Measurements from ENCODE around the gene BTBD19. TPM values are rescaled to one million over a fixed set of nuclear protein-coding genes. Genes with fewer than 3 reads are reported as not detected.
"Not testable (repeated sequence)": the region's sequence is repeated elsewhere in the genome, so short reads cannot be mapped to it uniquely, and the experiment has no call there.

Gene BTBD19
- polyA plus RNA-seq, 1 donor = 13.0 TPM

DNA sequence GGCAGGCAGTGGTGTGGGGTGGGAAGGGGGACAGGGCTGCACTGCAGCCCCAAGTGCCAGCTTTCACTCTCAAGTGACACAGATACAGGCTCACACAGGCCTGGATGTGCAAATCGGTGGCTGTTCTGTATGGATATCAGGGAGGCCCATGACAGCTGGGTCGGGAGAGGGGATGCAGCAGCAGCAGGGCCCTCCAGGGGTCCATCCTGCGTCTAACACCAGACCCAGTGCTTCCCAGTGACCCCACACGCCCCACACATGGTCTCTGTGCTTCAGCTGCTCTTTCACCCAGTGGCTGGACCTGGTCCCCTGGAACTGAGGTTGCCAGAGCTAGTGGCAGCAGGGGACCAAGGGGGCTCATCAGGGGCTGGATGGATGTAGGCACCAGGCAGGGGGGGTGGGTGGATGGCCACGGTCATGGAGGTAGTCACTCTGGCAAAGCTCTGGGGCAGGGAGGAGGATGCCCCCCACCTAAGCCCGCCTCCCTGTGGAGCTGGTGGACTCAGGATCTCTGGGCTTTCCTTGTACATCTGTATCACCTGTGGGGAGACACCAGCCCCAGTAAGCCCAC, 13.9 kb downstream of the BTBD19 start:
- no peaks in the 10 kb centered on the region for H3K9me3 ChIP-seq (ENCODE audit: control insufficient read depth, low read depth, low read length)
- no CpG with 5 or more reads among the region's 6 CpGs for WGBS (ENCODE audit: insufficient coverage, low lambda C conversion rate)
- no peak overlapping the region for H3K4me3 ChIP-seq (ENCODE audit: low read length)
- peaks cover 24% of the 10 kb centered on the region for H3K4me1 ChIP-seq (ENCODE audit: control insufficient read depth, insufficient read depth, low read length)
- H3K27me3 ChIP-seq (ENCODE audit: control insufficient read depth, insufficient read depth, low read length) = no peaks in the 10 kb centered on the region
- H3K27ac ChIP-seq (ENCODE audit: low read length) = no peak overlapping the region
- no peaks in the 10 kb centered on the region for H3K36me3 ChIP-seq (ENCODE audit: control insufficient read depth, insufficient read depth, low read length)
- DNase-seq = no peak

- Histone ChIP-seq H3K27me3 (ENCODE audit: control insufficient read depth, insufficient read depth, low read length) (no peaks in the 10 kb centered on the region), H3K9me3 (ENCODE audit: control insufficient read depth, low read depth, low read length) (no peaks in the 10 kb centered on the region), H3K4me1 (ENCODE audit: control insufficient read depth, insufficient read depth, low read length) (peaks cover 28% of the 10 kb centered on the region), H3K36me3 (ENCODE audit: control insufficient read depth, insufficient read depth, low read length) (no peaks in the 10 kb centered on the region), H3K4me3 (ENCODE audit: low read length) (no peak overlapping the region), H3K27ac (ENCODE audit: low read length) (no peak overlapping the region)
- no peak for DNase-seq
- 100% methylated on average over 1 of the region's 15 CpGs for WGBS (ENCODE audit: insufficient coverage, low lambda C conversion rate)
Observed at GRCh38 chr1:44822981-44823451, 14.7 kb downstream of the BTBD19 start.

- not testable (repeated sequence) for H3K27ac ChIP-seq (ENCODE audit: low read length); H3K9me3 ChIP-seq (ENCODE audit: control insufficient read depth, low read depth, low read length); H3K27me3 ChIP-seq (ENCODE audit: control insufficient read depth, insufficient read depth, low read length); H3K4me3 ChIP-seq (ENCODE audit: low read length); DNase-seq; H3K36me3 ChIP-seq (ENCODE audit: control insufficient read depth, insufficient read depth, low read length)
- WGBS (ENCODE audit: insufficient coverage, low lambda C conversion rate) = no CpG with 5 or more reads among the region's 6 CpGs
- H3K4me1 ChIP-seq (ENCODE audit: control insufficient read depth, insufficient read depth, low read length) = peaks cover 28% of the 10 kb centered on the region
Observed at GRCh38 chr1:44824392-44824791, 16.1 kb downstream of the BTBD19 start.

DNA sequence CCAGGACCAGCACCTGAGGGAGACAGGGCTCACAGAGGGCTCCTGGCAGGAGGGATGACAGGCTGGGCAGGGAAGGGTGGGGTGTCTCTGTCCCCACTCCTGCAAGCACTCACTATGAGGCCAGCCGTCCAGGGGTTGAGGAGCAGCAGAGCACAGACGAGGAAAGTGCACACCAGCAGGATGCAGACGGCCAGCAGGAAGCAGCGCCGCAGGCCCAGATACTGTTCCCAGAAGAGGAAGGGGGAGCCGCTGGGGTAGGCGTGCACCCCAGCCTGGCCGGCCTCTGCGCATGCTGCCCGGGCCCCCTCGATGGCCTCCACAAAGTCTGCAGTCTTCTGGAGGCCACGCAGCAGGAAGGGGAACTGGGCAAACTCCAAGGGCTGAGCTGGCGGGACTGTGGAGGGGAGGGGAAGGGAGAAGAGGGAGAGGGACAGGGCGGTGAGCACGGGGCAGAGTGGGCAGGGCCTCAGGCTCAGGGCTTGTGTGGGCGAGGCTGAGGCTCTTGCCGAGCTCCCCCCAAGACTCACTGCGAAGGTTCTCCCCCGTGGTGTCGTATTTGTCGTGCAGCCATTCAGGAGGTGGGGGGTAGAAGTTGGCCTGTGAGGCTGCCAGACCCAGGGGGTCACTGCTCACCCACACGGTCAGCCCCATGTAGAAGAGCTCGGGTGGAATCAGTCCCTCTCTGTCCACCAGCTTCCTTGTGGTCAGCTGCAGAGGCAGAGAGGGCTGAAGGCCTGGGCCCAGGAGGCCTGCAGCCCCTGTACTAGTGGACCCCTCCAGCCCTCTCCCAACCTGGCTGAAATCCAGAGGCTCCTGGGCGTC, 18.3 kb downstream of the BTBD19 start:
- DNase-seq = peak; percentile 94 to 97
- Histone ChIP-seq H3K36me3 (ENCODE audit: control insufficient read depth, insufficient read depth, low read length) (no peaks in the 10 kb centered on the region), H3K4me1 (ENCODE audit: control insufficient read depth, insufficient read depth, low read length) (peaks cover 33% of the 10 kb centered on the region), H3K27ac (ENCODE audit: low read length) (peak overlapping the region; percentile 91), H3K27me3 (ENCODE audit: control insufficient read depth, insufficient read depth, low read length) (no peaks in the 10 kb centered on the region), H3K9me3 (ENCODE audit: control insufficient read depth, low read depth, low read length) (no peaks in the 10 kb centered on the region), H3K4me3 (ENCODE audit: low read length) (peak overlapping the region; percentile 26)
- no CpG with 5 or more reads among the region's 24 CpGs for WGBS (ENCODE audit: insufficient coverage, low lambda C conversion rate)

DNA sequence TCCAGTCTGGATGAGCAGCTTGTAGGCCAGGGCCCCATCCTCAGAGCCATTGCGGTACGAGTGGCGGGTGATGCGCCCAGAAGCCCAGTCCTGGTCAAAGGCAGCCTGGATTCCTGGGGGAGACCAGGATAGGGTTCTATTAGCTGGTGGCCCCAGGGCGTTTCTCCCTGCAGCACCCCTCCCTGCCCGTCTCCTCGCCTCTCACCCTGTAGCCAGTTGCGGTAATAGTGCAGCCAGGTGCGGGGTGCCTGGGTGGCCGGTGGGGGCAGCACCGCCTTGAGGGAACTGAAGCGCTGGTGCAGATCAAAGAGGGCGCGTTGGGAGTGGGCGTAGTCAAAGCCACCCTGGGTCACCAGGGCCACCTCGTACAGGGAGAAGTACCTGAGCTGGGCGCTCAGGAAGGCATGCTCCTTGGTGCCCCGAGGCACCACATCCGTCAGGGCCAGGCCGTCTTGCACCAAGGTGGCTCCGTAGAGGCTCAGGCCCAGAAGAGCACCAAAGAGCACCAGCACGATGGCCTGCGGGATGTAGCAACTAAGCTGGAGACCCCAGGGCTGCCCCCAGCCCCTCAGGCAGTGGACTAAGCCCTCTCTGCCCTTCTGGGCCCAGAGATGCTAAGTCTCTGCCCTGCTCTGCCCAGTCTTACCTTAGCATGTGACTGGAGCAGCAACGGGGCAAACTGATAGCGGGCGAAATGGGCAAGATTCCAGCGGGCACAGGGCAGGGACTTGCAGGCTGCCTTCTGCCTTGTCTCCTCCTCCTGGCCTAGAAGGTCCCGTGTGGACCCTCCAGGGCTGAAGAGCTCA, 19.1 kb downstream of the BTBD19 start:
- H3K27ac ChIP-seq (ENCODE audit: low read length) = peak overlapping the region; percentile 91
- no peaks in the 10 kb centered on the region for H3K27me3 ChIP-seq (ENCODE audit: control insufficient read depth, insufficient read depth, low read length)
- H3K36me3 ChIP-seq (ENCODE audit: control insufficient read depth, insufficient read depth, low read length) = no peaks in the 10 kb centered on the region
- peak in 1 of 2 donors; percentile 33 for DNase-seq
- H3K4me3 ChIP-seq (ENCODE audit: low read length) = no peak overlapping the region
- no peaks in the 10 kb centered on the region for H3K9me3 ChIP-seq (ENCODE audit: control insufficient read depth, low read depth, low read length)
- peaks cover 36% of the 10 kb centered on the region for H3K4me1 ChIP-seq (ENCODE audit: control insufficient read depth, insufficient read depth, low read length)
- no CpG with 5 or more reads among the region's 28 CpGs for WGBS (ENCODE audit: insufficient coverage, low lambda C conversion rate)

GRCh38 chr1:44828003-44828651, 19.8 kb downstream of the BTBD19 start:
- no peak for DNase-seq
- Histone ChIP-seq H3K27ac (ENCODE audit: low read length) (no peak overlapping the region), H3K4me3 (ENCODE audit: low read length) (no peak overlapping the region), H3K36me3 (ENCODE audit: control insufficient read depth, insufficient read depth, low read length) (no peaks in the 10 kb centered on the region), H3K4me1 (ENCODE audit: control insufficient read depth, insufficient read depth, low read length) (peaks cover 36% of the 10 kb centered on the region), H3K9me3 (ENCODE audit: control insufficient read depth, low read depth, low read length) (no peaks in the 10 kb centered on the region), H3K27me3 (ENCODE audit: control insufficient read depth, insufficient read depth, low read length) (no peaks in the 10 kb centered on the region)
- no CpG with 5 or more reads among the region's 21 CpGs for whole genome bisulfite sequencing (ENCODE audit: insufficient coverage, low lambda C conversion rate)

GRCh38 chr1:44828841-44829440, 20.6 kb downstream of the BTBD19 start:
- H3K4me1 ChIP-seq (ENCODE audit: control insufficient read depth, insufficient read depth, low read length) = peaks cover 36% of the 10 kb centered on the region
- no peaks in the 10 kb centered on the region for H3K36me3 ChIP-seq (ENCODE audit: control insufficient read depth, insufficient read depth, low read length)
- no CpG with 5 or more reads among the region's 15 CpGs for WGBS (ENCODE audit: insufficient coverage, low lambda C conversion rate)
- no peaks in the 10 kb centered on the region for H3K27me3 ChIP-seq (ENCODE audit: control insufficient read depth, insufficient read depth, low read length)
- no peak overlapping the region for H3K4me3 ChIP-seq (ENCODE audit: low read length)
- DNase-seq = no peak
- H3K27ac ChIP-seq (ENCODE audit: low read length) = no peak overlapping the region
- H3K9me3 ChIP-seq (ENCODE audit: control insufficient read depth, low read depth, low read length) = no peaks in the 10 kb centered on the region

GRCh38 chr1:44829506-44830384, 21.4 kb downstream of the BTBD19 start:
- Histone ChIP-seq H3K27me3 (ENCODE audit: control insufficient read depth, insufficient read depth, low read length) (no peaks in the 10 kb centered on the region), H3K36me3 (ENCODE audit: control insufficient read depth, insufficient read depth, low read length) (no peaks in the 10 kb centered on the region), H3K4me1 (ENCODE audit: control insufficient read depth, insufficient read depth, low read length) (peaks cover 36% of the 10 kb centered on the region), H3K9me3 (ENCODE audit: control insufficient read depth, low read depth, low read length) (no peaks in the 10 kb centered on the region), H3K4me3 (ENCODE audit: low read length) (no peak overlapping the region), H3K27ac (ENCODE audit: low read length) (no peak overlapping the region)
- no peak for DNase-seq
- WGBS (ENCODE audit: insufficient coverage, low lambda C conversion rate) = no CpG with 5 or more reads among the region's 12 CpGs

DNA sequence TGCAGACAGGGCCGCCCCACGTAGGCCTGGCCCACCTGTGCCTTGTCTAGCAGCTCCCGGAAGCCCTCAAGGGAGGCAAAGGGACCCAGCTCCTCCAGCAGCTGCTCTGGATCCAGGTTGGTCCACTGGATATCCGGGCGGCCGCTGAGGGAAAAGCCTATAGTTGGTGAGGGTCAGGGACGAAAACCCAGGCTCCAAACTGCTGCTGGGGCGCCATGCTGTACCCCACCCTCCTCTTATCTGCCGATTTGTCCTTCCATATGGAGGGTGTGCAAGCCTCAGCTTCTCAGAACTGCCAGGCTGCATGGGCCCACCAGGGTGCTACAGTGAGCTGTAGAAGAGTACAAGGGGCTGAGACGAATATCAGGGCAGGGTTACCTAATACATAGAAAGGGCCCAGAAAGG, 22.6 kb downstream of the BTBD19 start:
- DNase-seq = no peak
- H3K27ac ChIP-seq (ENCODE audit: low read length) = no peak overlapping the region
- peaks cover 32% of the 10 kb centered on the region for H3K4me1 ChIP-seq (ENCODE audit: control insufficient read depth, insufficient read depth, low read length)
- H3K4me3 ChIP-seq (ENCODE audit: low read length) = no peak overlapping the region
- H3K36me3 ChIP-seq (ENCODE audit: control insufficient read depth, insufficient read depth, low read length) = no peaks in the 10 kb centered on the region
- H3K27me3 ChIP-seq (ENCODE audit: control insufficient read depth, insufficient read depth, low read length) = no peaks in the 10 kb centered on the region
- WGBS (ENCODE audit: insufficient coverage, low lambda C conversion rate) = no CpG with 5 or more reads among the region's 10 CpGs
- no peaks in the 10 kb centered on the region for H3K9me3 ChIP-seq (ENCODE audit: control insufficient read depth, low read depth, low read length)

All from large intestine (tissue), 3 donors.